ENCODE results near the gene ARID1B. TPM values are rescaled to one million over a fixed set of nuclear protein-coding genes. Genes with fewer than 3 reads are reported as not detected.

Gene ARID1B
- total RNA-seq, 1 donor from 2014 or later: 18.5 TPM

DNA sequence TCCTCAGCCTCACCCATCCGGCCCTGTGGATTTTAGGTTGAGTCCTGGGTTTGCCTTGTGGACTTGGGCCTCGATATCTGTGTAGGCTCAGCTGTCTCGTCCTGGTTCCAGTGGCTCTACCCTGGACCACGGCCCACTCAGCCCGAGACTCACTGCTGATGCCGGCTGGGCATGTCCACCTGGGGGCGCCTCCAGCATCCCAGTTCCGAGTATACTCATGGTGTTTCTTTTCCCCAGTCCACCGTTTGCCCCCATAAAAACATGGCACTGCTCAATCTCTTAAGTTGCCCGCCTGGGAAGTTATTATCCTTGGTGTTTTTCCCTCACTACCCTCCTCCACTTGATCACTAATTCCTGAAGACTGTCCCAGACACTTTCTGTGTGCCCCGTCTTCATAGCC lies 99.1 kb downstream of the ARID1B start:
- TF ChIP-seq, protein P1, sequence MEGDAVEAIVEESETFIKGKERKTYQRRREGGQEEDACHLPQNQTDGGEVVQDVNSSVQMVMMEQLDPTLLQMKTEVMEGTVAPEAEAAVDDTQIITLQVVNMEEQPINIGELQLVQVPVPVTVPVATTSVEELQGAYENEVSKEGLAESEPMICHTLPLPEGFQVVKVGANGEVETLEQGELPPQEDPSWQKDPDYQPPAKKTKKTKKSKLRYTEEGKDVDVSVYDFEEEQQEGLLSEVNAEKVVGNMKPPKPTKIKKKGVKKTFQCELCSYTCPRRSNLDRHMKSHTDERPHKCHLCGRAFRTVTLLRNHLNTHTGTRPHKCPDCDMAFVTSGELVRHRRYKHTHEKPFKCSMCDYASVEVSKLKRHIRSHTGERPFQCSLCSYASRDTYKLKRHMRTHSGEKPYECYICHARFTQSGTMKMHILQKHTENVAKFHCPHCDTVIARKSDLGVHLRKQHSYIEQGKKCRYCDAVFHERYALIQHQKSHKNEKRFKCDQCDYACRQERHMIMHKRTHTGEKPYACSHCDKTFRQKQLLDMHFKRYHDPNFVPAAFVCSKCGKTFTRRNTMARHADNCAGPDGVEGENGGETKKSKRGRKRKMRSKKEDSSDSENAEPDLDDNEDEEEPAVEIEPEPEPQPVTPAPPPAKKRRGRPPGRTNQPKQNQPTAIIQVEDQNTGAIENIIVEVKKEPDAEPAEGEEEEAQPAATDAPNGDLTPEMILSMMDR (conservative IDR thresholded peaks at IDR 0.05; ENCODE audit: low read depth, low read length): peak; percentile 61
- DNase-seq (ENCODE audit: low read depth): no peak
- no peak overlapping the region for H3K4me3 ChIP-seq (ENCODE audit: low read depth, low read length)

DNA sequence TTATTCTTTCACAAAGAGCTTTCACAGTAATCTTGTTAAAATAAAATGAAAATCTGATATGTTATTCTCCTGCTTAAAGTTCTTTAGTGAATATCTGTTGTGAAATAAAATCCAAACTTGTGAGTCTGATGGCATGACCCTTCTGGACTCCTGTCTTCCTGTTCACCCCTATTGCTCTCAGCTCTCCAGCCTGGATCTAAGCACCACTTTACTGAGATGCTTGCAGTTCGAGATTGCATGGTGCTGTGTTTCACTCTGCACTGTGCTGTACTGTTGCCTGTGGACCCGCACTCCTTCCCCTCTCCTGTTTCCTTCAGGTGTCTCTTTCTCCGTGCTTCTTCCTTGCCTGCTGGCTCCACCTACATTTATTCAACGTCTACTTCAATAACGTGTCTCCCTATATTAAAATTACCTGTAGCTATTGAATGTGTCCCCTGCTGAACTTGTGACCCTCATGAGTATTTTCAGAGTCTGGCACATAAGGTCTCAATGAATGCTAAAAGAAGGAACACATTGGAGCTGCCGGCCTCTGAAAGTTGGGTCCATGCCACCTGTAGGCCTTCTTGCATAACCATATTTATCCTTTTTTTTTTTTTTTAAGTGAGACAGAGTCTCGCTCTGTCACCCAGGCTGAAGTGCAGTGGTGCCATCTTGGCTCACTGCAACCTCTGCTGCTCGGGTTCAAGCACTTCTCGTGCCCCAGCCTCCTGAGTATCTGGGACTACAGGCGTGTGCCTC lies 100.1 kb downstream of the ARID1B start:
- TF ChIP-seq, protein P1 (conservative IDR thresholded peaks at IDR 0.05; ENCODE audit: low read depth, low read length): no peak
- no peak overlapping the region for H3K4me3 ChIP-seq (ENCODE audit: low read depth, low read length)
- DNase-seq (ENCODE audit: low read depth): no peak

DNA sequence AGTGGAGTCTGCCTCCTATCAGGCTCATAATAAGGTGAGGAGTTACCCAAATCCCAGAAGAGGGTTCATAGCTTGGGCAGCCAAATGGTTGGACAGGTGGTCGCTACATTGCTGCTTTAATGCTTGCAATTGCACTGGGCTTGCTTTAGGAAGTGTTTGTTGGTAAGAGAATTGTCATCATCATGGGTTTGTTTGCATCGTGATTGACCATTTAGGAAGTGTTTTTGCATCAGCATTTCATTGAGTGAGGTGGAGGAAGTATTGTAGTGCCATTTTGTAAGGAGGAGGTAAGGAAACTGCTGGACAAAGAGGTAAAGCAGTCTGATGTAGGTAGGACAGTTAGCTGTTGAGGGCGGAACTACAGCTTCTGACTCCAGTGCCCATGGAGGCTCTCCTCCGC lies 101.5 kb downstream of the ARID1B start:
- TF ChIP-seq, protein P1 (conservative IDR thresholded peaks at IDR 0.05; ENCODE audit: low read depth, low read length): no peak
- no peak overlapping the region for H3K4me3 ChIP-seq (ENCODE audit: low read depth, low read length)
- no peak for DNase-seq (ENCODE audit: low read depth)

DNA sequence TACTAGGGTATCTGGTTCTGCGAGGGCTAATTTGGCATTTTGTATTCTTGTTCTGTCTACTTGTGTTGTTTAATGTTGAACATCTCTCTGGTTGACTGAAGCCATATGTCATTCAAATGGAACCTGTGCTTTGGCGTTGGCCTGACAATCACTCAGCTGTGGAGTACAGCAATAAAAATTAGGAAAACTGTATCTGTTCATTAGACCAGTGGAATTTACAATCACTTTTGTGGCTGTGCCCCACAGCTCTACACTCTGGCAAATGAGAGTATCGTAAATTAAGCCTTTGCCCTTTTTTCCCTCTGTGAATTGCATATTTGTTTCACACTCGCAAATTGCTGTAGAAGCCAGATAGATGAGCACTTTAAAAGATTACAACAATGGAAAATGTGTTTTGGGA lies 102.0 kb downstream of the ARID1B start:
- no peak overlapping the region for H3K4me3 ChIP-seq (ENCODE audit: low read depth, low read length)
- TF ChIP-seq, protein P1 (conservative IDR thresholded peaks at IDR 0.05; ENCODE audit: low read depth, low read length): no peak
- DNase-seq (ENCODE audit: low read depth): no peak

DNA sequence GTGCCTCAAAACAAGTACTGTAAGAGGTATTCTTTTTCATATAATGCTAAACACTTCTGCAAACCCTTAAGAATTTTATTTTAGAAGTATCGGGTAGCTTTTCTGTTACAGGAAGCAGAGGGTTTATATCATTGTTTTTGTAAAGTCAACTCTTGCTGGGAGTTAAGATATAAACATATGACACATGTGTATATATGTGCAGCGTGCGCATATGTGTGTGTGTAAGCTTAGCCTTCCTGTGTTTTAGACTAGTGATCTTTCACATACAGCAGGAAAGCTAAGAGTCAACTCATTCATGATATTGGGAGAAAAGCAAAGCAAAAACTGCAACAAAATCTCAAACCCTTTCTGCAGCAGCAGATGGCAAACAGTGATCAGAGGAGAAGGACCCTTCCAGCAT lies 102.4 kb downstream of the ARID1B start:
- TF ChIP-seq, protein P1 (conservative IDR thresholded peaks at IDR 0.05; ENCODE audit: low read depth, low read length): no peak
- no peak overlapping the region for H3K4me3 ChIP-seq (ENCODE audit: low read depth, low read length)
- DNase-seq (ENCODE audit: low read depth): no peak

DNA sequence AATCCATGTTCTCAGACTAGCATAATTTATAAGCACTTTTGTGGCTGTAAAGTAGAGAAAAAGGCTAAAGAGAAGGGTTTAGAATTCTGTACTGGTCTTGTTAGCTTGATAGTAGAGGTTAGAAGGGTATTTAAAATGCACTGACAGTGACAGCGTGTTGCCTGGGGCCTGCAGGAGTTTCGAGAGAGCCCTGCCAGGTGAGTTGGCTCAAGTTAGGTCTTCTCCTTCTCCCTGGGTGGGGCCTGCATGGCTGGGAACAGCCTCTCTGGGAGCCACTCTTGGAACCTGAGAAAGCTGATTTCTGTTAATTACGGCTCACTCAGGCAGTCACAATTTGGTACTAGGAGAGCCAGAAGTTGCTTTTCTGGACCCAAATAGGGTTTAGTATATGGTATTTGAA lies 103.7 kb downstream of the ARID1B start:
- no peak overlapping the region for H3K4me3 ChIP-seq (ENCODE audit: low read depth, low read length)
- TF ChIP-seq, protein P1 (conservative IDR thresholded peaks at IDR 0.05; ENCODE audit: low read depth, low read length): no peak
- no peak for DNase-seq (ENCODE audit: low read depth)

Data from epithelial cell of proximal tubule (primary cell).